Globus pallidus (tissue), 1 donor: ENCODE data around the gene DNHD1.
"Not testable (repeated sequence)": the region's sequence is repeated elsewhere in the genome, so short reads cannot be mapped to it uniquely, and the experiment has no call there.

Source experiments
- DNase-seq: peaks from one replicate; pipeline ENCODE4 v3.0.0-alpha.2; 2015; ENCODE audit warnings: low spot score

DNHD1 gene

DNA sequence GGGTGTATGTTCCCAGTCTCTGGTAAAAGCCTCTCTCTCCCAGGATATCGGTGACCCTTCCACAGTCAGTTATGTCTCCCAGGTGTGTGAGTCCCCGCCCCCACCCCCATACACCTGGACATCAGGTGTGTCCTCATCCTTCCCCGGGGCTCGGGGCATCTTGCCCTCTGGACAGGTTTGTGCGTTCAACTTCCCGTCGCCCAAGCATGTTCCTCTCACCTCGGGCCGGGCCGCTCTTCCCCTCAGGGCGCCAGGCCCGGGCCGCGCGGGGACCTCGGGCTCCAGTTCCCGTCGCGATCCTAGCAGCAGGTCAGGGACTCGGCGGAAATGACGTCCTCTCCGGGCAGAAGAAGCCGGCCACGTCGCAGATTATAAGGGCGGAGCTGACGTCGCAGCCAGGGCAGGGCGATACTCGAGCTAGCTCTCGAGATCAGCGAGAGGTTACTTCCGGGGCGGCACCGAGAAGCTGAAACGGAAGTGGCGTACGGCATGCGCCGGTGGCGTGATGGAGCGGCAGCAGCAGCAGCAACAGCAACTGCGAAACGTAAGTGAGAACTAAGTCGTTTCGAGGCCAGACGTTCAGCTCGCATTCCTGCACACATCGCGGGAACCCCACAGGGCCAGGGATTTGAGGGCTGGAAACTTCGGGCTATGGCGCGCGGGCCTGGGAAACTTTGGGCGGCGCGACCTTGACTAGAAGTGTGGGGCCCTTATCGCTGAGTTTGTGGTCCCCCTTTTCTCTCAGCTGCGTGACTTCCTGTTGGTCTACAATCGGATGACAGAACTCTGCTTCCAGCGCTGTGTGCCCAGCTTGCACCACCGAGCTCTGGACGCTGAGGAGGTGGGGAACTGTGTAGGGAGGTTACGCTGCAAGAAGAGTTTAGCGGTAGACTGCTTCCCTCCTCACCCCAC, 15.8 kb upstream of the DNHD1 start, which contains the start of the genes ARFIP2 and TIMM10B:
ARFIP2 (minus strand) TSS at position 320 of the 912 bp plus-strand sequence. CDS start 910 bp downstream, outside the sequence.
TIMM10B (plus strand) TSS at position 490 of the 912 bp plus-strand sequence; CDS start at position 506, 16 bp downstream.
- DNase-seq, result peak; percentile 99

DNA sequence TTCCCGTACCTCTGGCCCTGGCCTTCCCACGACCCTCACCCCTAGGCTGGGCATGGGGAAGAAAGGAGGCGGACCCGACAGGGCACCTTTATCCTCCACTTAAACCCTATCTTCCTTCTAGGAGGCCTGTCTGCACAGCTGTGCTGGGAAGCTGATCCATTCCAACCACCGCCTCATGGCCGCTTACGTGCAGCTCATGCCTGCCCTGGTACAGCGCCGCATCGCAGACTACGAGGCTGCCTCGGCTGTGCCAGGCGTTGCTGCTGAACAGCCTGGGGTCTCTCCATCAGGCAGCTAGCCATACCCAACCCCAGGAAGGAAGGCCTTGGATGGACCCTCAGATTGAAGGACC, 15.2 kb upstream of the DNHD1 start:
- DNase-seq, result no peak

DNA sequence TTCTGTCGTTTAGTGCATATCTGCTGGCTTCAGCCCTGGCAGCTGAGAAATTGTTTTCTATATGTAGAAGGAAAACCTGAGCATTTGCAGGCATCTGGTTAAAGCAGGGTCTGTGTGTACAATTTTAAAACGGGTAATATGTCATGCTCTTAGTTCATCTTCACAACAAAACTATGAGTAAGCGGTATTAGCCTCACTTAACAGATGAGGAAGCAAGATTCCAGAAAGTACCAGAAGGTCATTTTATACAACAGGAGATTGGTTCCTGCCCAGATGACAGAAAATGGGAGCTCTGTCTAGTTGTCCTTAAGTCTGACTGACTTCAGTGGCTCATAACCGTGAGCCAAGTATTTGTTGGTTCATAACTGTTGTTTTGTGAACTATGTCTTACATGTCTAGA, 14.6 kb upstream of the DNHD1 start:
- DNase-seq, result no peak

DNA sequence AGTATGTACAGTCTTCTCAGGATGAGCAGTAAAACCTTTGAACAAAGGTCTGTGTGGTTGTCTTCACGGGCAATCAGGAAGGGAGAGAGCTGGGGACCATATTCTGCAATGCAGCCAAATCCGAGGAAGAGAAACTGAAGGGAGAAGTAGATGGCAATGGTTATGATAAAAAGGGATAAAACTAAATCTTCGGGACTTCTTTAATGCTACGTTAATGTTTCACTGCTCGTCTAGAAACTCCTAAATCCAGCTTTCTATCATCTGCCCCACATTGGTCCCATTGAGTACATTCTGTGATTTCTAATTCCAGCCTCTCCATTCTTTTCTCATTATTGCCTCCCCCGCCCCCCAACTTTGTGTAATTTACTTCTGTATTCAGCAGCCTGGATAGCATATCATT, 14.1 kb upstream of the DNHD1 start:
- DNase-seq, result no peak

DNA sequence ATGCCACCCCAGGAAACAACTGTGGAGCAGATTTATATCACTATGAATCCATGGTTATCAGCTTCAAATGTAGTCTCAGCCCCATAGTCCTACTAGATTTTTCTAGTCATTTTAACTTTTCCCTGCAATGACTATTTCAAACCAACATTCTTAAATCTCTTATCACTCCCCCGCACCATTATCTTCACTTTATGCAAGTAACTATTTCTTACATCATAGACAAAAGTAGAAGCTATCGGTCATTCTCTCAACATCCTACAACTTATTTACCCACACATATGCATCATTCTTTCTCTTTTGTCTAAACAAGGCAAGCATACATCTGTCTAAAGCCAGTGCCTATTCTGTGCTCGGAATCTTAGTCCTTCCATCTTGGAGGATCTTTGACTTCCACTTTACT, 11.4 kb upstream of the DNHD1 start:
- no peak for DNase-seq

DNA sequence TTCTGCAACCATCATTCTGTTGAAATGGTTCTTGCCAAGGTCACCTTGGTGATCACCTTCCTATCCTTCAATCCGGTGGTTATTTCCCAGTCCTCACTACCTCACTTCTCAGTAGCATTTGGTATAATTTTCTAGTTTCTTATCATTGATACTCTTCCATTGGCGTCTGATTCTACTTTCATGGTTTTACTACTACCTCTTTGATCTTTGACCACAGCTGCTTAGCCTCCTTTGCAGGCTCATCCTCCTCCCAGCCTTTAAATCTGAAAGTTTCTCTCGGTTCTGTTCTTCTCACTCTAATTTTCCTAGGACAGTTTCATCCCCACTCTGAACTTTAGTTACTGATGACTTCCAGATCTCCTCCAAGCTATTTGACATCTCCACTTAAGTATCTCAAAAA, 10.8 kb upstream of the DNHD1 start:
- no peak for DNase-seq

DNA sequence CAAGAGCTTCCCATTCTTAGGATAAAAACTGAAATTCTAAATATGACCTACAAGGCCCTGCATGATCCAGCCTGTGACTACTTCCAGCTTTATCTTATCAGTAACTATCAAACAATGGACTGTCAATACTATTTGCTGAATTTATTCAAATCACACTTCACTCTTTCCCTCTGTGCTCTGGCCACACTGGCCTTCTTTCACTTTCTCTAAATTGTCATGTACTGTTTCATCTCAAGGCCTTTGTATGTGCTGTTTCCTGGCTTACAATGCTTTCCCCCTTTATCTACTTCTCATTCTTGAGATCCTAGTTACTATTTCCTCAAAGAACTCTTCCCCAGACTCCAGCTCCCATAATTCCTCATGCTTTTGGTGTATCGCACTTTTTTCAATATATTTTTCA, 10.1 kb upstream of the DNHD1 start:
- no peak for DNase-seq

DNA sequence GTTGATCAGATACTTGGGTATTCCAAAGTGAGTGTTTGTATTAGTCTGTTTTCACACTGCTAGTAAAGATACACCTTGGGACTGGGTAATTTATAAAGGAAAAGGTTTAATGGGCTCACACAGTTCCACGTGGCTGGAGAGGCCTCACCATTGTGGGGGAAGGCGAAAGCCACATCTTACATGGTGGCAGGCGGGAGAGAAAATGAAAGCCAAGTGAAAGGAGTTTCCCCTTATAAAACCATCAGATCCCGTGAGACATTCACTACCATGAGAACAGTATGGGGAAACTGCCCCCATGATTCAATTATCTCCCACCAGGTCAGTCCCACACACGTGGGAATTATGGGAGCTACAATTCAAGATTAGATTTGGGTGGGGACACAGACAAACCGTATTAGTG, 8.7 kb upstream of the DNHD1 start:
- no peak for DNase-seq

DNA sequence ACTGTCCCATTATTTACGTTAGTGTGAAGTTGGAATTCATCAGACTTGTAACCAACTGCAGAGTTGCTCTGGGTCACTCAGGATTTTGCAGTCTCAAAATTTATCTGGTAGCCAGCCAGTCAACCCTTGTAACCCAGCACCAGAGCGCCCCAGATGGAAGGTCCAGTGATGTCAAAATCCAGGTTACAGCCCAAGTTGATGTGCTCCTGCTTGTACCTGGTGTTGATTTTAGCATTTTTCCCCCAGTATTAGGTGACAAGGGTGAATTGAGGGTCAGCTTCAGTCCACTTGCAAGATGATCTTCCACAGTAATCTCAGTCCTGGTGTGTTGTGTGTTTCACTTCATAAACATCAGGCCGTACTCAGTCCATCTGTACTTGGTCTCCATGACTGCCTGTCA, 8.3 kb upstream of the DNHD1 start:
- no peak for DNase-seq

DNA sequence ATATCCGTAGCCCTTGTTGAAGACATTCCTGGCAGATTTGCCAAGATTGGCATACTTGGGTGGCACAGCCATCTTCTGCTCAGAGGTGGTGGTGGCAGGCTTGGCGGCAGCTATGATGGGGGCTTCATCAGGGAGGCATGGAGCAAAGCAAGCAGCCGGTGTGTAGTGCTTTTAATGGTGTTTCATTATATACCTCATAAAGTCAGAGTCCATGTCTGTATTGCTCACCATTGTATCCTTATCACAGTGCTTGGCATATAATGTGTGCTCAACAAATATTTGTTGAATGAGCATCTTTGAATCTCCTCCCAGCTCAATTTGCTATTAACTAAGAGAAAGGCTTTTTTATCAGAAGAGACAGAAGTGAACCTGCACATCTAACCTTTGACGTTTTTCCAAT, 7.8 kb upstream of the DNHD1 start:
- no peak for DNase-seq

DNA sequence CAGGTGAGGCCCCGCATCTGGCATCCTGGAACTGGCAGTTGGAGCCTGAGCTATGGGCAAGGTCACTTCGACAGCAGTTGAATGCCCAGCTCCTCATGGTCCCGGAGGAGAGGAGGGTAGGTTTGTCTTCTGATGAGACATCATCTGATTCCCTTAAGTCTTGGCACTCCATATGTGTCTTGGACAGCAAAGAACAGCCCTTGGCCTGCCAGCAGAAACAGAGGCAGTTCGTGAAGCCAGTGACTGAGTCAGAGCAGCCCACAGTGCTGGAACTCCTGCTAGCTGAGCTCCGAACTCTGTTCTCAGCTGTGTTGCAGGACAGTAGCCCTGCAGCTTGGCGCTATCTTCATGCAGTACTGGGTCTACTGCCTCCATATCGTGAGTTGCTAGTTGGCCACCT, 1.0 kb downstream of the DNHD1 start:
- no peak for DNase-seq

DNA sequence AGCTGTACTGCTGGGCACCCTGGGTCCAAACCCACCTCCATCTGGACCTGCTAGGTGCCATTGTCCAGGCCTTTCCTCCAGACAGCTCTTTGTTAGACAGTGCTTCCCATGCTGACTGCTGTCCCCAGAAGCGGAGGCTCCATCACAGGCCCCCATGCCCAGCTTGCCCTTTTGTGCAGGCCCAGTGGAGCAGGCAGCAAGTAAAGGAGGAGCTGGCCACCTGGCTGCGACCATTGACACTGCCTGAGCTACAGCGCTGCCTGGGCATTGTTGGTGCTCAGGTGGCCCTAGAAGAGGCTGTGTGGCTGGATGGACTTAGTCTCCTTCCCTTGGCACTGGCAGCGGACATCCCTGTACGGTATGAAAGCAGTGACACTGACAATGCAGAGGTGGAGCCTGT, 1.5 kb downstream of the DNHD1 start:
- DNase-seq, result no peak

DNA sequence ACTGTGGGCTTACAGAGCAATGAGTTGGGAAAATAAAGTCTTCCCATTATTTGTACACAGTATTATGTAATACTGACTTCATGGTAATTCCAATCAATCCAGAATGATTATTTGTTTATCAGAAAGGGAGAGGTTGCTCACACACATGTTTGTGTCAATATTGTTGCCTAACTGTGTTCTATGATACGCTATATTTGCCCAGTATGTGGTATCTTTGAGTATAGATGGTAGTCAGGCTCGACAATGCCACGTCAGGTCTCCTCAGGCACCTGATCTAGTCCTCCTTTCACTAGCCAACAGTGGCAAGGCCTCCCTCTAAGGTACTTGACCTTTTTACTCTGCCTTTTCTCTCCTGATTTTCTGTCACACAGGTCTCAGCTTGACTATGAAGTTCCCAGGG, 5.3 kb downstream of the DNHD1 start:
- no peak for DNase-seq

DNA sequence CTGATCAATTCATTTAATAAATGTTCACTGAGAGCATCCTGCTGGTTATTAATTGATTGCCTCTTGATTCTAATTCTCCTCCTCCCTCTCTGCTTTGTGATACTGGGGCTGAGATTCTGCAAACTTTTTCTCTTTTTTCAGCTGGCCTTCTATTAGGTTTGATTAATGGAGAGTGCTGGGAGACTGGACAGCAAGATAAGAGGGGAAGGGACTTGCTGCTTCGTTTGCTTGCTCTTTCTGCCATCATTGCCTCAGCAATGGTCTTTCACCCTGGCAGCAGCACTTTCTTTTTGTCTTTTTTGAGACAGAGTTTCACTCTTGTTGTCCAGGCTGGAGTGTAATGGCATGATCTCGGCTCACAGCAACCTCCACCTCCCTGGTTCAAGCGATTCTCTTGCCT, 7.1 kb downstream of the DNHD1 start:
- no peak for DNase-seq

DNA sequence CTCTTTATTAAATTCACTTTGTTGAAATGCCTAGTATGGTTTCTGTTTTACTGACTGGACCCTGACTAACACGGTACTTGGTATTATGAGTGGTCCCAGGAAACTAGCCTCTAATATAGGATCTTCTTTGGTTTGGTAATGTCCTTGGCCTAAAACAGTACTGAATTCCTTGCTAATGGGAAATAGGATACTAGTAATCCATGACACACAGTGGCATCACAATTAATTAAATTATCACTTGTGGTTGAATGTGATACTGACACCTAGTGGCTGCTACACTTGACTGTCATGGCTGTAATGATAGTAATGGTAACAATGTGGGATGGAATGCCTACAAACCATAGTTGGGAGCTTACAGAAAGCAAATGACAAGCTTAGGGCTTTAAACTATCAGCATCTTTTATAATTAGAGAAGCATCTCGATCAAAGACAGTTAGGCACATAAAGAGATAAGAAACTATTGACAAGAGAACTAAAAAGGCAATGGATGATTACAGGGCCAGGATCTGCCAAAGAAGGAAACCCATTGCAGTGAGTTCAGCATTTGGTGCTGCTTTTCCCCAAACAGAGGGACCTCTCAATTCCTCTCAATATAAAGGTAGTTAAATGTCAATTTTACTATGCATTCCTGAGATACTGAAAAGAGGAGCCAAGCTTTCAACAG, 8.6 kb downstream of the DNHD1 start:
- peak; percentile 51 for DNase-seq

DNA sequence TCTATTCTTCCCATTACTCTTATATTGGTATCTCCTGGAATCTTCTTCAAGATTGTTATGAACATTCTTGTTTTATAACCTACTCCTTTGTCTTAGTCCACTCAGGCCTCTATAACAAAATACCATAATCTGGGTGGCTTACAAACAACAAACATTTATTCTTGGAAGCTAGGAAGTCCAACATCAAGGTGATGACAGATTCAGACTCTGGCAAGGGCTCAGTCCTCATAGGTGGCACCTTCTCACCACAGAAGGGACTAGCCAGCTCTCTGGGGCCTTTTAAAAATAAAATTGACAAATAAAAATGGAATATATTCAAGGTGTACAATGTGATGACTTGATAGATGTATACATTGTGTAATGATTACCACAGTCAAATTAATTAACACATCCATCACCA, 19.8 kb downstream of the DNHD1 start:
- no peak for DNase-seq

DNA sequence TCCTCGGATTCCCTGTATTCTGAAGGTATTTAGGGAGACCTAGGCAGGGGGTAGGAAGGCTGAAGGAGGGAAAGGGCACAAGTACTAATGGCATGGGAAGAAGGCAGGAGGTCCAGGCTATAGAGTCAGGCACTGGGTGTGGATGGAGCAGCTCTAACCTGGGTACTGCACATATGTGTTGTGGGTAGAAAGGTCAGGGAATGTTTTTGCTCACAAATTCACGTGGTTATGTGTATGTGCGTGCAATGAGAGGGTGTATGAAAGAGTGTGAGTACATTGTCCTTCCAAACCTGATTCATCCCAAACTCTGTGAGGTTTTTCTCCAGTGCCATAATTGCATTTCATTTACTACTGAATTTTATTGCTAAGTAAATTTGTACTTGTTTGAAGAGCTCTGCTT, 23.2 kb downstream of the DNHD1 start:
- no peak for DNase-seq

DNA sequence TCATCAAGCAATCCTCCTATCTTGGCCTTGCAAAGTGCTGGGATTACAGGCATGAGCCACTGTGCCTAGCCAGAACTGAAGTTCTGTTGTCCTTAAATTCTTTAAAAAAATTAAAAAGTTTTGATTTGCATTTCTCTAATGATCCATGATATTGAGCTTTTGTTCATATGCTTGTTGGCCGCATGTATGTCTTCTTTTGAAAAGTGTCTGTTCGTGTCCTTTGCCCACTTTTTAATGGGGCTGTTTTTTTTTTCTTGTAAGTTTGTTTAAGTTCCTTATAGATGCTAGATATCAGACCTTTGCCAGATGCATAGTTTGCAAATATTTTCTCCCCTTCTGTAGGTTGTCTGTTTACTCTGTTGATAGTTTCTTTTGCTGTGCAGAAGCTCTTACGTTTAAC, 24.9 kb downstream of the DNHD1 start:
- not testable (repeated sequence) for DNase-seq

DNA sequence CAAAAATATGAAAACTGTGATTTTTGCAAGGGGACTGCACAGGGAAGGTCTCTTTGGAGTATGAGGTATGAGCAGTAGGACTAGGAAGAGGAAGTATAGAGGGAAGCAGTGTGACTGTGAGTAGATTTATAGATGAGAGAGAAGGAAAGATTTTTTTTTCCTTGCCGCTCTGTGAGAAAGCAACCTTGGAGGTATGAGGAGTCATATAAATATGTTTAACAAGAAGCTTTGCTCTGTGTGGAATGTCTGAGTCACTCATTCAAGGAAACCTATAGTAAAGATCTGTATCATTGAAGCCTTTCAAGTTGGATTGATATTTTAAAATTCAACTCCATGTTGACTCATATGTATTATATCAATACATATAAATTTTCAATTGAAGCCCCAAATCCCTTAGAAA, 26.2 kb downstream of the DNHD1 start:
- DNase-seq, result no peak

DNA sequence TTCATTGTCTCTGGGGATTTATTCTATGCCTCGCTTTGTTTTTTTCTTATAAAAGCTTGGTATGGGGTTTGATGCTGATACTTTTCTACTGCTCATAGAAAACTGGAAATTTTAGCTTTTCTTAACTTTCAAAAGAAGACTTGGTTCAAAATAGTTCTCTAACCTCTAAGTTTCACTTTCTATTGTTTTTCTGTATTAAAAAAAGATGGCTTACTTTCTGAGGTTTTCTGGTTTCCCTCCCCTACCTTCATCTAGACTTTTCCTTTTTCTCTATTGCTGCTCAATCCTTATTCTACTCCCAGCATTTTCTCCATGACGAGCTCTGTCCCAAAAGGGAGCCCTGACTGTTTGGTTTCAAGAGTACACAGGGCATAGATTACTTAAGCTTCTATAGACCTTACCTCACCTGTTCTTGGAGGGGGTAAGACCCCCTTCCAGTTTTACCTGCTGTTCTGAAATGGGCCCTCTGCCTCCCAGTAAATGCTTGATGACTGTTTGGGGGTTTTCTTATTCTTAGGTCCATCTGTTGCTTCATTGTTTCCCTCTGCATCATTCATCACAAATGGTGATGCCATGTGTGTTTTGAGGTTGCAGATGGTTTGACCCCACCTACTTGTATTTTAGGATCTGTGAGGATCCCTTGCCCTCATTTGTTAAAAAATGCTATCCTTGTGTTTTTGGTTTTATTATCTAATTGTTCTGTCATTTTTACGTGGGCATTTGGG, 29.5 kb downstream of the DNHD1 start:
- DNase-seq, result no peak

DNA sequence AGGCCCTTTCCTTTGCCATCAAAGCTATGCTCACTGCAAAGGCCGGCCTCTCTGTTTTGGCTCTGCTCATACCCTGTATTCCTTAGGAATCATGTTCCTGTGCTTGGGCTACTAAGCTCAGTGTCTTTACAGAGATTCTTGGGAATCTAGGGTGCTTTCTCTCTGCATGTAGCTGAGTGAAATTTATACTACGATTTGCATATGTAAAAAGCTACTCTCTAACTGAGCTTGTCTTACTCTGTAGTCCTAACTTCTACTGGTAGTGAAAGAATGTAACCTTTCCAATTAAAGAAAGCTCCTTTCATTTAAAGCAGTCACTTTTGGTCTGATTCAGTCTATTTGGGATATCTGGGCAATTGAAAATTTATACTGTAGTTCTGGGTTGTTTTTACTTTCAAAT, 32.2 kb downstream of the DNHD1 start:
- DNase-seq, result no peak

DNA sequence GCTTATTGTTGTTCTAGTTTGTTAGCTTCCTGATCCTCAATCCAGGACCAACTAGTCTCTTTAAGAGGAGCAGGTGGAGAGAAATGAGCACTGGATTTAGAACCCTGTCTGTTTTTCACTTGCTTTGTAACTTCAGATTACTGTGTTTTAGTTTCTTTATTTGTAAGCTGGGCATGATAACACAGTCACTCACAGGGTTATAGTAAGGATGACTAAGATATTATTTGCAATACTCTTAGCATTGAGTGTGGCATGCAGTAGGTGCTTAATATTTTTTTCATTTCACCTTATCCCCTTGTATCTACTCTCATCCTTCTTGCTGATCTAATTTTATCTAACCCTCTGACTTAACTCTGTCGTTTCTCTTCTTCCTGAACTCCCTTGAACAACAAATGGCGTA, 33.8 kb downstream of the DNHD1 start:
- no peak for DNase-seq

DNA sequence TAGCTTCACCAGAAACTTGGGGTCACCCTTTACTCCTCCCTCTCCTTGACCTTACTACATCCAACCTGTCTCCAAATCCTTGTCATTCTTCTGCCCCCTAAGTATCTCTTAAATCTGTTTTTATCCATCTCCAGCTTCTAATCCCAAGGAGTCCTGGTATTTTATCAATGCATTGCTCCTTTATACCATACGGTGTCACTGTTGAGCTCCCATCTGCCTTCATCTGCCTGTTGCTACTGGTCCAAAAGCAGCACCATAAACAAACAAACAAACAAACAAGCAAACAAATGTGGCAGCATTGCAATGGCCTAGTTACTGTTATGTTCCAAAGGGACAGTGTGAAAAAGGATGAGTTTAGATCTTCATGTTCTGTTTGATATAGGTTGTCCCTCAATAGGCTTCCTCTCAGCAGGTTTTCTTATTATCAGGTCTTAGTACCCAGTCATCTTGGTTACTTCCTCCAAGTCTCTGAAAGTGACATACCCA, 34.2 kb downstream of the DNHD1 start:
- peak; percentile 68 for DNase-seq
